ENCODE results near the gene COL8A2. TPM values are rescaled to one million over a fixed set of nuclear protein-coding genes. Genes with fewer than 3 reads are reported as not detected.
A peak's percentile ranks its signal among the peaks of the same experiment; 100 is the strongest.

Gene COL8A2
- total RNA-seq, 1 experiment from 2014 or later = 0.24 TPM

GRCh38 chr1:36144413-36144812 is 19.4 kb upstream of the COL8A2 start:
- CTCF ChIA-PET = no interaction called here
- Histone ChIP-seq H3K4me3 (ENCODE audit: low read depth, low read length, poor library complexity, severe bottlenecking) (no peak overlapping the region), H3K36me3 (ENCODE audit: insufficient read depth, low read length, poor library complexity, severe bottlenecking) (peaks cover 14% of the 10 kb centered on the region), H3K27me3 (replicated peaks; ENCODE audit: insufficient read depth, low read depth, low read length, poor library complexity) (no peaks in the 10 kb centered on the region), H3K9me3 (ENCODE audit: low read depth, low read length, poor library complexity, severe bottlenecking) (no peaks in the 10 kb centered on the region), H3K27ac (ENCODE audit: low read depth, low read length, poor library complexity, severe bottlenecking) (no peak overlapping the region), H3K4me1 (ENCODE audit: insufficient read depth, low read length, poor library complexity, severe bottlenecking) (no peaks in the 10 kb centered on the region)
- TF ChIP-seq CTCF (conservative IDR thresholded peaks at IDR 0.05; ENCODE audit: low read depth, low read length) (no peak), EZH2 (IDR thresholded peaks at IDR 0.05; ENCODE audit: borderline replicate concordance, low read depth, low read length, poor library complexity, severe bottlenecking) (no peak)
- POLR2A ChIA-PET (ENCODE audit: low non-redundant PET) = no interaction called here
- BruUV-seq (replicated peaks) = no TSS peak
- DNase-seq (ENCODE audit: low spot score) = no peak
- intact Hi-C loops (cut with micrococcal nuclease; ENCODE audit: unreplicated experiment) = no loop called here

- intact Hi-C loops (cut with micrococcal nuclease; ENCODE audit: unreplicated experiment) = no loop called here
- H3K9me3 ChIP-seq (ENCODE audit: low read depth, low read length, poor library complexity, severe bottlenecking) = no peaks in the 10 kb centered on the region
- H3K36me3 ChIP-seq (ENCODE audit: insufficient read depth, low read length, poor library complexity, severe bottlenecking) = peaks cover 20% of the 10 kb centered on the region
- H3K27ac ChIP-seq (ENCODE audit: low read depth, low read length, poor library complexity, severe bottlenecking) = no peak overlapping the region
- H3K27me3 ChIP-seq (replicated peaks; ENCODE audit: insufficient read depth, low read depth, low read length, poor library complexity) = no peaks in the 10 kb centered on the region
- ChIA-PET POLR2A (ENCODE audit: low non-redundant PET) (no interaction called here), CTCF (no interaction called here)
- BruUV-seq (replicated peaks) = no TSS peak
- no peaks in the 10 kb centered on the region for H3K4me1 ChIP-seq (ENCODE audit: insufficient read depth, low read length, poor library complexity, severe bottlenecking)
- TF ChIP-seq CTCF (conservative IDR thresholded peaks at IDR 0.05; ENCODE audit: low read depth, low read length) (no peak), EZH2 (IDR thresholded peaks at IDR 0.05; ENCODE audit: borderline replicate concordance, low read depth, low read length, poor library complexity, severe bottlenecking) (no peak)
- no peak for DNase-seq (ENCODE audit: low spot score)
- no peak overlapping the region for H3K4me3 ChIP-seq (ENCODE audit: low read depth, low read length, poor library complexity, severe bottlenecking)
Measured at GRCh38 chr1:36143424-36143823, 18.4 kb upstream of the COL8A2 start.

- no peaks in the 10 kb centered on the region for H3K27me3 ChIP-seq (replicated peaks; ENCODE audit: insufficient read depth, low read depth, low read length, poor library complexity)
- POLR2A ChIA-PET (ENCODE audit: low non-redundant PET) = no interaction called here
- H3K36me3 ChIP-seq (ENCODE audit: insufficient read depth, low read length, poor library complexity, severe bottlenecking) = peaks cover 33% of the 10 kb centered on the region
- no peaks in the 10 kb centered on the region for H3K4me1 ChIP-seq (ENCODE audit: insufficient read depth, low read length, poor library complexity, severe bottlenecking)
- H3K9me3 ChIP-seq (ENCODE audit: low read depth, low read length, poor library complexity, severe bottlenecking) = no peaks in the 10 kb centered on the region
- BruUV-seq (replicated peaks) = no TSS peak
- CTCF ChIA-PET = no interaction called here
- TF ChIP-seq EZH2 (IDR thresholded peaks at IDR 0.05; ENCODE audit: borderline replicate concordance, low read depth, low read length, poor library complexity, severe bottlenecking) = no peak
- TF ChIP-seq CTCF (conservative IDR thresholded peaks at IDR 0.05; ENCODE audit: low read depth, low read length) = no peak
- H3K27ac ChIP-seq (ENCODE audit: low read depth, low read length, poor library complexity, severe bottlenecking) = peak overlapping the region; percentile 7
- H3K4me3 ChIP-seq (ENCODE audit: low read depth, low read length, poor library complexity, severe bottlenecking) = no peak overlapping the region
- intact Hi-C loops (cut with micrococcal nuclease; ENCODE audit: unreplicated experiment) = no loop called here
- DNase-seq (ENCODE audit: low spot score) = no peak
Measured at GRCh38 chr1:36142121-36142520, 17.1 kb upstream of the COL8A2 start.

Data from A673 (cell line).